ENCODE measurements around the gene CYFIP2.

Gene CYFIP2

GRCh38 chr5:157328277-157328912 lies 62.5 kb downstream of the CYFIP2 start:
- DNase-seq, result peak; percentile 41

DNA sequence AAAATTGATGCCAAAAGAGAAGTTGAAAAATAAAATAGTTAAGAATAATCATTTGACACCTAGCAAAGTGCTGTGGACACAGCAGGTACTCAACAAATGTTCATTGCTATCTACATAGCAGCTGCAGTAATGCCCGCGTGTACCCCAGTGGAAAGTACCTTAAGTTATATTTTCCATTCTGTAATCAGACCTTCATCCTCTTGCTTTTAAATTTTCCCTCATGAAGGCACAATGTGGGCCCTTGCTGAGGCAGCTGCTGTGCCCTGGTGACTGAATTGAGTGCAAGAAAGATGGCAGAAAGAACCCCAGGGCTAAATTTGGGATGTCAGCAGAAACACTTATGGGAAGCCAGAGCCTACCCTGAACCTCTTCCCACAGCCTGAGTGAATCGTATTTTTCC lies 65.9 kb downstream of the CYFIP2 start:
- DNase-seq, result no peak

GRCh38 chr5:157335534-157336422 lies 69.9 kb downstream of the CYFIP2 start:
- DNase-seq, result no peak

GRCh38 chr5:157336423-157336744 lies 70.5 kb downstream of the CYFIP2 start:
- no peak for DNase-seq

- no peak for DNase-seq
Measured at GRCh38 chr5:157339409-157339808, 73.5 kb downstream of the CYFIP2 start.

- DNase-seq, result no peak
Measured at GRCh38 chr5:157342822-157343402, 77.0 kb downstream of the CYFIP2 start.

GRCh38 chr5:157343842-157344790 lies 78.2 kb downstream of the CYFIP2 start:
- DNase-seq, result no peak

- DNase-seq, result no peak
Measured at GRCh38 chr5:157345067-157345466, 79.1 kb downstream of the CYFIP2 start.

- no peak for DNase-seq
Measured at GRCh38 chr5:157345485-157345884, 79.6 kb downstream of the CYFIP2 start.

GRCh38 chr5:157347301-157348048 lies 81.6 kb downstream of the CYFIP2 start:
- DNase-seq, result no peak

GRCh38 chr5:157348049-157348400 lies 82.1 kb downstream of the CYFIP2 start:
- no peak for DNase-seq

DNA sequence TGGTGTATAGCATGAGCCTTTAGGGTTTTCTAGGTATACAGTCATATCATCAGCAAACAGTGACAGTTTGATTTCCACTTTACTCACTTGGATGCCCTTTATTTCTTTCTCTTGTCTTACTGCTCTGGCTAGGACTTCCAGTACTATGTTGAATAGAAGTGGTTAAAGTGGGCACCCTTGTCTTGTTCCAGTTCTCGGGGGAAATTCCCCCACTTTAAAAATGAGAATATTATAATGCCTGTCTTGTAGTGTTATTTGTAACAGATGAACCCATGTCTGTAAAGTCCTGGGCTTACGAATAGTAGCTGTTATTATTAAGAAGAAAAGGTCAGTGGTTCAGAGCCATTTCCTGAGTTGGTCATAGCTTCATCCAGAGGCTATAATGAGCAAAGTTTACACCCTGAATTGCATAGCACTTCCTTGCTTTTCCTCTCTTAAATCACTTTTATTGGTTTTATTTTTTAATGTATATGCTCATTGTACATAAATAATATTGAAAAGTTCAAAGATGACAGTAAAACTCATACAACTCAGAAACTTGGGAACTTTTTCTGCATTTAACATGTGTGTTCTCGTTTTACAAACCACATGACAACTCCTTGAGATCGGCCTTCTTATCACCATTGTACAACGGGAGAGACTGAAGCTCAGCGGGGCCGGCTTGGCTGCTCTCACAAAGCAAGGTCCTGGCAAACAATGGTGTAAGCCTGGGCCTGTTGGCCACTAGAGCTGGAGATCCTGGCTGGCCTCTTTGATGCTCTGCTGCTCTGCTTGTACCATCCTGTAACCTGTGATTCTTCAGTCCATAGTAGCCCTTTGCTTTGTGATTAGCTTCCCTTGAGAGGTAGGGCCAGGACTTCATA lies 85.2 kb downstream of the CYFIP2 start:
- no peak for DNase-seq

DNA sequence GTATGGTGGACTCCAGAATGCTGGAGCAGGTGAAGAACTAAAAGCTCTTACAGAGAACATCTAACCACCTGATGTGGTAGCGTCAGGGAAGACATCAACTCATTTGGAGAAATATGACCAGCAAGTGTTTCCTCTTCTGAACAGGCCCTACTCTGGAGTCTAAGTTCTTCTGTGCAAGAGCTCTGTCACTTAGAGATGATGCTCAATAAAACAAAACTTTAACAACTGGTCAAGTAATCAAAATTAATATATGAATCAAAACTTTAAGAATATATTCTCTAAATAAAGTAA lies 85.8 kb downstream of the CYFIP2 start:
- DNase-seq, result no peak

DNA sequence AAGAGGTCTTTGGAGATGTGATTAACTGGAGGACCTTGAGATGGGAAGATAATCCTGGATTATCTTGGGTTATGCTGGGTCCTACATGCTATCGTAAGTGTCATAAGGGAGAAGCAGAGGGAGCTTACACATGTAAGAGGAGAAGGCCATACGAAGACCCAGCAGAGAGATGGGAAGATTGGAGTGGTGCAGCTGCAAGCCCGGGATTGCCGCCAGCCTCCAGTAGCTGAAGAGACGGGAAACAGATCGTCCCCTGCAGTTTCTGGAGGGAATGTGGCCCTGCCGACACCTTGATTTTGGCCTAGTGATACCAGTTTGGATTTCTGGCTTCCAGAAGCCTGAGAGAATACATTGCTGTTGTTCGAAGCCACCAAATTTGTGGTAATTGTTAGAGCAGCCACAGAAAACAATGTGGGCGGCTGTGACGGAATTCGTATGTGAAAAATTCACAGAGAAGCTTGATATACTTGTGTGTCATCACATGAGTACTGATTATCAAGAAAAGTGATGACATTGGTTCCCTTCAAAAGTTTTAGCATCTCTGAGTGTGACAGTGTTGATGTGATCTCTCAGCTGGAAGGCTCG lies 86.9 kb downstream of the CYFIP2 start:
- no peak for DNase-seq

DNA sequence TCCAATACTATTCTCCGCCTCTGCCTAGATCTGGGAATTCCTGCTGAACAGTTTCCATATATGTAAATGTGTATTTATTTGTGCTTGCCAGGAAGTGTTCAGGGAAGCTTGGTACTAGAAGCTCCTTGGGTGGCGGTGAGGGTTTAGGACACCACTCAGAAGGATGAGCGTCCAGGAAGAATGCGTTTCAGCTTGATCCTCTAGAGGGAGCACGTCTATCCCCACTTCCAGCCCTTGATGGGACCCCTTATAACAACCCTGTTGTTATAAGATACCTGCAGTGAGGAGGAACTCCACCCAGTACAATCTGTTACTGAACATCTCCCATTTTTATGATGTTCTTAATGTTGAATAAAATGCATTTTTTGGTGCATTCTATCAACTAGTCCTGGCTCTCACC lies 88.9 kb downstream of the CYFIP2 start:
- DNase-seq, result no peak

DNA sequence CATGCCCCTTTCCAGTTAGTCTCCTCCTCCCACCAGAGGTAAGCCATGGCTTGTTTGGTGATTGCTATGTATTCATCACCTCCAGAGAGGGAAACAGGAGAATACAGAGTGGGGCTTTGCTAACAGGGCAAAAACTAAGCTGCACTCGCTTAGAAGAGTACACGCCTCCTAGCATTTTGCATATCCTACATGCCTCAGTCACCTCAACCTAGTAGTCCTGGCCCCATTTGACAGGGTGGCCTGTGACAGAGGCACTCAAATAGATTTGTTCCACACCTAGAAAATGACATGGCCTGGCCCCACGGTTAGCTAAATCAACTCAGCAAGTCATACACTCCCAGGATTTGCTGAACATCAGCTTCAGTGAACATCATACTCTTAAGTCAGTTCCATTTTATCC lies 90.7 kb downstream of the CYFIP2 start:
- DNase-seq, result no peak

GRCh38 chr5:157357823-157358222 lies 91.9 kb downstream of the CYFIP2 start:
- no peak for DNase-seq

DNA sequence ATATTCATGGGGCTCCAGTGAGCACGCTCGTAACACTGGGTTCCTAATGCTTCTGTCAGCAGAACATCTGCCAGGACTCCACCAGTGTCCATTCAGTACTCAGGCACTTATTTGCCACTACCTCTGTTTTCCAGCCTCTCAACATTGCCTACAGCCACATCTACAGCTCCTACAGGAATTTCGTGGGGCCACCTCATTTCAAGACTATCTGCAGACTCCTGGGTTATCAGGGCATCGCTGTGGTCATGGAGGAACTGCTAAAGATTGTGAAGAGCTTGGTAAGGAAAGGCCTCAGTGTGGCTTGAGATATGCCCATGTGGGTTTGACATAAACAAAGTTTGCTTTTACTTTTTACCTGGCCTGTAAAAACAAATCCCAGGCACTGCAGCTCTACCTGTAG lies 92.9 kb downstream of the CYFIP2 start:
- DNase-seq, result no peak

DNA sequence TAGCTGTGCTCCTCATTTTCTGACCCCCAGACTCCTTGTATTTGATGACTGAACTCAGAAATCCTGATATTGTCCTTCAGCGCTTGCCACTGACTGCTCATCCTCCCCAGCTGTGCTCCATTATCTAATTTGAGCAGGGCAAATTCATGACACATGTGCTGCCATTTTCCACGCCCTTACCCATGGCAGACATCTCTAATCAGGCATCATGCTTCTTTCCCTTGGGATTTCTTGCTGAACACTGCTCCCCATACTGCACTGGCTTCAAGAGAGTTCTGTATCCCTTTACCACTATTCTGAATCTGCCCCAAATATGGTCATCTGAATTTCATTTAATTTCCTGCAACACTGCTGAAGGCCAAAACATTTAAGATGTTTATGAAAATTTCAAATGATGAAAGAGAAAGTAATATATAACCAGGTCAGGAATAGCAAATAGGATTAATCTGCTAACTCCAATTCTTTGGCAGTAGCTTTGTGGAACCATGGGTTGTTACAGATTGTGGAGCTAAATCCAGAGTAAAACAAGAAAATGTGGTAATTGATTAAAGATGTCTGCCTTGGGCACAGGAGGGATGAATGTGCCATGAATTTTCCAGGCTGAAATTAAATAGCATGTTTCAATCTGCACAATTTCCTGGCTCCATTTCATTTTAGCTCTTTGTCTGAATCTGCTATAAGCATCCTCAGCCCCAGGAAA lies 93.6 kb downstream of the CYFIP2 start:
- DNase-seq, result no peak

DNA sequence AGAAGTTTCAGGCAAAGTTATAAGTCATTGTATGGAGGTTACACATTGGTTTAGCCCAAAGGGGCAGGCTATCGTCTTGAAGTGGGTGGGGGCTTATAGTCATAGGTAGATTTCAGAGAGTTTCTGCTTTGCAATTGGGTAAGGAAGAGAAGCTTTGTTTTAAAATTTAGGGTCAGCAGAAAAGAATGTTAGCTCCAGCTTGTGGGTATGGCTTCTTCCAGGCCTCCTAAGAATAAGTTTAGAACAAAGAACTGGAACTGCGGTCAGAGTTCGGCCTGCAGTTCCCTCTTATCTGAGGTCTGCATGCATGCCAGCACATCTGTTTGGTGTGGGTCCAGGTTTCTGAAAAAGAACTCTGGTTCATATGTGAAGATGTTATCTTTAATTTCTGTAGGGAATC lies 96.1 kb downstream of the CYFIP2 start:
- DNase-seq, result no peak

- DNase-seq, result no peak
Measured at GRCh38 chr5:157362502-157362901, 96.6 kb downstream of the CYFIP2 start.

Measured in NCI-H2029 (cell line).